B cell (primary cell): Measurements from ENCODE around the gene BAIAP3.

Experiments used
- EZH2 ChIP-seq: IDR thresholded peaks from 2 replicates; pipeline ENCODE4 v1.6.1; 2012; ENCODE audit warnings: borderline replicate concordance, low read depth, mild to moderate bottlenecking, moderate library complexity, low read length; ENCODE audit not compliant: insufficient read depth, poor library complexity, severe bottlenecking
- TF ChIP-seq, protein P1 (sequence below): fragments of 200-600 bp; IDR thresholded peaks from one replicate; pipeline ENCODE4 v1.8.0; 2022; ENCODE audit warnings: antibody characterized with exemption, mild to moderate bottlenecking

DNA sequence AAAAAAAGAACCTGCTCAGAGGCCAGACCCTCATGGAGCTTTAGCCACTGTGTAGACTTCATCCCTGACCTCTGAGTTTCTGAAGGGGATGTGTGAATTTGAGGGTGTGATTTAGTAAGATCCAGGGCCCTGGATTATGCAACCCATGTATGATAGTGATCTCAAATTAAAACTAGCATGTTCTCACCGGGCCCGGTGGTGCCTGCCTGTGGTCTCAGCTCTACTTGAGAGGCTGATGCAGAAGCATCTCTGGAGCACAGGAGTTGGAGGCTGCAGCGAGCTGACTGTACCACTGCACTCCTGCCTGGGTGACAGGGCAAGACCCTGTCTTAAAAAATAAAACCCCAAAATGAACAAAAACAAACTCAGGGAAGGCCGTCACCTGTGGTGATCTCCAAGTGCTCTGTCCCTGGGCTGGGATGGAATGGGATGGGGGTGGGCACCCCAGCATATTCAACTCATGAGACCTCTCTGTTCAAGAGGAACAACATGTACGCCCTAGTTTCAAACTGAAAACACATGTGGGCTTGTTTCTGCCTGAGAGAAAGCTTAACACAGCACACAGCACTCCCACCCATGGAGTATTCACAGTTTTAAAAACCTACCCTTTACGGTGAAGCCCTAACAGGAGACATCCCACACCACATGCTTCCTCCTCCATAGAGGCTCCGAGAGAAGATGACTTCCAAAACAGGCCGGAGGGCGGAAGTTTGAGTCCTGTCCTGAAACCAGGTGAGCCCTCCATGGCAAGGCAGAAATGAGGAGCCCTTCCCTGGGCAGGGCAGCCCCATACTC lies 48.4 kb downstream of the BAIAP3 start:
- TF ChIP-seq, protein P1, sequence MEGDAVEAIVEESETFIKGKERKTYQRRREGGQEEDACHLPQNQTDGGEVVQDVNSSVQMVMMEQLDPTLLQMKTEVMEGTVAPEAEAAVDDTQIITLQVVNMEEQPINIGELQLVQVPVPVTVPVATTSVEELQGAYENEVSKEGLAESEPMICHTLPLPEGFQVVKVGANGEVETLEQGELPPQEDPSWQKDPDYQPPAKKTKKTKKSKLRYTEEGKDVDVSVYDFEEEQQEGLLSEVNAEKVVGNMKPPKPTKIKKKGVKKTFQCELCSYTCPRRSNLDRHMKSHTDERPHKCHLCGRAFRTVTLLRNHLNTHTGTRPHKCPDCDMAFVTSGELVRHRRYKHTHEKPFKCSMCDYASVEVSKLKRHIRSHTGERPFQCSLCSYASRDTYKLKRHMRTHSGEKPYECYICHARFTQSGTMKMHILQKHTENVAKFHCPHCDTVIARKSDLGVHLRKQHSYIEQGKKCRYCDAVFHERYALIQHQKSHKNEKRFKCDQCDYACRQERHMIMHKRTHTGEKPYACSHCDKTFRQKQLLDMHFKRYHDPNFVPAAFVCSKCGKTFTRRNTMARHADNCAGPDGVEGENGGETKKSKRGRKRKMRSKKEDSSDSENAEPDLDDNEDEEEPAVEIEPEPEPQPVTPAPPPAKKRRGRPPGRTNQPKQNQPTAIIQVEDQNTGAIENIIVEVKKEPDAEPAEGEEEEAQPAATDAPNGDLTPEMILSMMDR, result no peak
- TF ChIP-seq EZH2, result no peak
